Cerebellar cortex (tissue), 1 donor: Measurements from ENCODE around the gene MEGF6.

ENCODE experiments used
- DNase-seq: peaks from one replicate; pipeline ENCODE4 v3.0.0-alpha.2; 2015; ENCODE audit warnings: low spot score

Gene MEGF6

DNA sequence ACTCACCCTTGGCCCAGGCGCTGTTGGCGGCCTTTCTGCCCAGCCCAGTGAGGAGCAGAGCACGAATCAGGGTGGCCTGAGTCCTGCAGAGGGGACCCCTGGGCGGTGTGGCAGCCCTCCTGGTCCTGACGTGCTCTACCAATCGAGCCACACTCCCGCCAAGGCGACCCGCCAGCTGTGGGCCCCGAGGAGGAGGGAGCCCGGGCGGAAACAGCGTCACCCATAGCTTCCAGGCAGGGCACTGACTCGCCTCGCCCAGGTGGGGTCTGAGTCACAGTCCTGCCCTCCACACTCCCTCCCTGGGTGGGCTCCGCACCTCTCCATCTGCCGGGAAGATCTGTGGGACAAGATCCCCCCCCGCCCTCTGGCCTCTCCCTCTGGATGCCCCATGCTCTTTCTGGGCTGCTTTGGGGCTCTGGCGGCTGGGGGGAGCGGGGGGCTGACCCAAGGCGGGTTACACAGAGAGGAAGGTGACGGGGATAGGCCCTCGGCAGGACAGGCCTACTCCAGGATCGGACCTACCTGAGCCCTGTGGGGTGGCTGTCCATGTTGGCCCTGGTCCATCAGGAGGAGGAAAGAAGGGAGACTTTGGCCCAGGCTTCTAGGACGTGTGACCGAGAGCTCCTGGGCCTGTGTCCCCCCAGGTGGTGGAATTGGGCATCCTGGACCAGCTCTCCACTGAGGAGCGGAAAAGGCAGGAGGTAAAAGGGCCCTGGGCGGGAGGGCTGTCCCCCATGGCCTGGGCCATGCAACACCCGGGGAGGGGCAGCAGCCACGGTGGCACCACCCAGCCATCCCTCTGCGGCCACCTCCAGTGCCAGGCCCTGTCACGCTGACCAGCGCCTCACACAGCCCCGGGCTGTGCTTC is 142.8 kb downstream of the MEGF6 start:
- DNase-seq: no peak

DNA sequence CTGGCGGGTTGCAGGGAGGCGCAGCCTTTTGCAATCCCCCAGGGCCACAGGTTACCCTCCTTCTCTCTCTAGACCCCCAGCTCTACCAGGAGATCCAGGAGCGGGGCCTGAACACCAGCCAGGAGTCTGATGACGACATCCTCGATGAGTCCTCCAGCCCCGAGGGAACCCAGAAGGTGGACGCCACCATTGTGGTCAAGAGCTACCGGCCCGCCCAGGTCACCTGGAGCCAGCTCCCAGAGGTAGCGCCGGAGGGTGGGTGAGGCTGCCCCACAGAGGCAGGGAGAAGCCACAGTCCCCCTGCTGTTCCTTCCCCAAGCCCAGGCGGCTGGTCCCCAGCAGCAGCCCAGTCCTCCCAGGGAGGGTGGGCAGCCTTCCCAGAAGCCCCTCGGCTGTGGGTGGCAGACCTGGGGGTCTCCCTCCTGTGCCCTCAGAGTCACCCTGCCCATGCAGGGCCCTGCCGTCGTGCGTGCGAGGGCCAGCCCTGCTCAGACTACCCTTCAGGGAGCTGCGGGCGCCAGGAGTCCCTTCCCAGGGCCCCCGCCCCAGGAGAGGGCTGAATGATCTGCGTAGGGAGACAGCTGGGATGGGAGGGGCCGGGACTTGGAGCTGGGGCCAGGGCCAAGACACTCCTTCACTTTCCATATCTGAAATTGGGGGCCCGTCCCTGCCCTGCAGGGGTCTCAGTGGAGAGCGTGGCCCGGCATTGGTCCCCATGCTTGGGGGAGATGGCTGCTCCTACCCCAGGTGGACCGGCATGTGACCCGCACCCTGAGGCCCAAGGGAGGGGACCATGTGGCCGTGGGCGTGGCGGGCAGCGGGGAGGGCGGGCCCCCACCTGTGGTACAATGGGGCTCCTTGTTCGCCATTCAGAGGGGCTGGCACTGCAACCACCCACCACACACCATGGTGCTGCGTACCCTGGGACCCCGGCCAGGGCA is 143.9 kb downstream of the MEGF6 start:
- no peak for DNase-seq

DNA sequence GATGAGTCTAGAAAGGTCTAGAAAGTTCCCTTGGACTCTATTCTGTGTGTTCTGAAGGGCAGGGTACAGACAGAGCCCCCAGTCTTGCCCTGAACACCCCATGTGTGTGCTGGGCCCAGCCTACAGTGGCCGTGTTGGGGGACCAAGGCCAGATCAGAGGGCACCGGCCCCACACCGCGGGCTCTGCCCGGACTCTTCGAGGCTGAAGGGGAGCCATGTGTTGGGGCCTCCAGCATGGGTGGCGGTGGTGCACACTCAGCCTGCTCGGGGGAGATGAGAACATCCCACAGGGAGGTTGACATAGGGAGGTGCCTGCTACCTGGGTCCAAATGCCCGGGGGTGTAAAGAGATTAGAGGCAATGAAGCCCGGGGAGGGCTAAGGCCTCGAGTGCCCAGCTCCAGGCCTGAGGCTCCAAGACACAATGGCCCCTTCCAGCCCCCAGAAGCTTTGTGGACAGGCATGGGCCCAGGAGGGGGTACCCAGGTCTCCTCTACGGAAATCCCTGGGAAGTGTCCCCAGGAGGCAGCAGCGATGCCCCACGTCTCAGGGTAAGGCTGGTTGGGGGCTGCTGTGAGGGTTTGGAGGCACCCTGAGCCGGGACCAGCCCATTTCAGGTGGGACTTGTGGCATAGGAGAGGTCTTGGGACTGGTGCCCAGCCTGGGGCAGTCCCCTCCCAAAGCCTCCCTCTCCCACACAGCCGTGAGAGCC is 144.8 kb downstream of the MEGF6 start:
- no peak for DNase-seq

DNA sequence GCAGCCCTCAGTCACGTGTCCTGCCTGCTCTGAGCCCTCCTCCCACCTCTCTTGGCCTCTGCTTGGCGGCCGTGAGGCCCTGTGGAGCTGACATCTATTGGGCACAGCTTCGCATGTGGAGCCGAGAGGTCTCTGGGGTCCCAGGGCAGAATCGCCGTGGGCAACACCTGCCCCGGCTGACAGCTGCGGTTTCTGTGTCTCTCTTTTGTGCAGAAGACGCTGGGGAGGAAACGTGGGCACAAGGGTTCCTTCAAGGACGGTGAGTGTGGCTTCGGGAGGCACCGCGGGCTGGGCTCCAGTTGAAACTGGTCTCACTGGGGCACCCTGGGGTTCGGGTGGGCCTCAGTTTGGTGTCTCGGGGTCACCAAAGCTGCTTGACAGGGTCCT is 145.4 kb downstream of the MEGF6 start:
- DNase-seq: no peak

DNA sequence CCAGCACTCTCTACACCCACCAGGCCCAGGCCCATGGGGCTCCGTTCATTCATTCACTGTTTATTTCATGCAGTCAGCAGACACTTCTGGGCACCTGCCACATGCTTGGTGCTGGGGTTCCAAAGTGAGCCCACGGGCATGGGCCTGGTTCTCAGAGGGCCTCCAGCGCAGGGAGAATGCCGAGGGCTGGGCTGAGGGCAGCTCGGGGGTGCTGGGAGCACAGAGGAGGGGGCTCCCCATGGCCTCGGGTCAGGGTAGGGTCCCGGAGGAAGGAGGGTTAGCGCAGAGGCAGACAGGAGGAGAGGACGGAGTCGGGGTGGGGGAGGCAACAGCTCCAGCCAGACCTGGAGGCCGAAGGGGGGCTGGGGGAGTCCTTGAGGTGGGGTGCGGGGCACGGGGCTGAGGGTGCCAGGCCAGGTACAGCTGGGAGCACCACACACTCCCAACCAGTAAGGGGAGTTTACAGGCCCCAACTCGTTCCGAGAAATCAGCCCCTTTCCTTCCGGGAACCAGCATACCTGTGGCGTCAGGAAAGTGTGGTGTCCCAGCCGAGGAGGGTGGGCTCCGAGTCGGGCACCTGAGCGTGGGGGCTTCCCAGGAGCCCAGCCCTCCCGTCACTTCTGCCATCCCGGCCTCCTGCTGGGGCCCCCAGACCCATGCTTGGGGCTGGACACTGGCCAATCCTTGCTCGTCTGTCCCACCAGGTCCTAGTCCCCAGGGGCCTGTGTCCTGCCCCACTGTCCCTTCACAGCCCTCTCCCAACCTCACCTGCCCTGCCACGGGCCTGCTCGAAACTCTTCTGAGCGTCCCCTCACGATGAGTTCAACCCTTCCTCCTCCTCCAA is 146.0 kb downstream of the MEGF6 start:
- no peak for DNase-seq

DNA sequence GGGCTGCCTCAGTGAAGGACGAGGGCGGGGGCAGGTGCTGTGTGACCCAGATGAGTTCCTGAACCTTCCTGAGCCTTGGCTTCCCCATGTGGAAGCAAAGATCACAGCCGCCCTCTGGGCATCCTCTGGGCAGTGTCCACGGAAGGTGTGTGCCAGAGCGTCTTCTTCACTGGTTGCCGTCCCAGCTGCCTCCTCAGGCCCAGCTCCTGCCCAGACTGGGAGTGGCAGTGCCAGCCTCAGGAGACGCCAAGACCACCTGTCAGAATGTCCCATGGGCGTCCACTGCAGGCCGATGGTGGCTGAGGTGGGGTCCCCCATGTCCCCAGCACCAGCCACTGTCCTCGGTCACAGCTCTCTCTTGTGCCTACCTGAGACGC is 146.7 kb downstream of the MEGF6 start:
- no peak for DNase-seq

DNA sequence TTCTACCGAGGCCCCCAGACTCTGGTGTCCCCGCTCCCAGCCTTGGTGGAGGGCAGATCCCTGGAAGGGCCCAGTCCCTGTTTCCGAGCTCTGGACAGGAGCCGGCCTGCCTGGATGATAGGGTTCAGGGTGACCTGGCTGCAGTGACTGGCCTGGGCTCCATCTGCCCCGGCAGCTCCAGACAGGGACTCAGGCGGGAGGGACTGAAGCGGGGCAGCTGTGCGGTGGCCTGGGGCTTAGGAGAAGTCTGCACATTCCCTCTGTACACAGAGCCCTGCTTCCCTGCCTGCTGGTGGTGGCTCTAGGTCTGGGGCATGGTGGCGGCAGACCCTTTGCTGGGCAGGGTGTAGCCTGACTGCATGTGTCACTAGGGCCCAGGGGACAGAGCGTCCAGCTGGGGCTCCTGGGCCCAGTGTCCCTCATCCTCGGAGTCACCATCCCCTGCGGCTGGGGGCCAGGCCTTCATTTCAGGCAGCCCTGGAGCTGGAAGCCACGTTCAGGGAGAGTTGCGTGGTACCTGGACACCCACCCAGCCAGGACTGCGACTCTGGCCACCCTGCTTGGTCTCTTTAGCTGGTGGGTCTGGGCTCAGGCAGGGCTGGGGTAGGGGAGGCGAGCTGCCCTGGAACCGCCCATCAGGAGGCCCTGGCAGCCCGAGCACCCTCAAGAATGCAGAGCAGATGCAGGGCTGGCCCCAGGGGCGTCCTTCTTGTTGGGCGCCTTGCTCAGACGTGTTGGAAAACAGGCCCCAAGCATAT is 147.2 kb downstream of the MEGF6 start:
- no peak for DNase-seq

DNA sequence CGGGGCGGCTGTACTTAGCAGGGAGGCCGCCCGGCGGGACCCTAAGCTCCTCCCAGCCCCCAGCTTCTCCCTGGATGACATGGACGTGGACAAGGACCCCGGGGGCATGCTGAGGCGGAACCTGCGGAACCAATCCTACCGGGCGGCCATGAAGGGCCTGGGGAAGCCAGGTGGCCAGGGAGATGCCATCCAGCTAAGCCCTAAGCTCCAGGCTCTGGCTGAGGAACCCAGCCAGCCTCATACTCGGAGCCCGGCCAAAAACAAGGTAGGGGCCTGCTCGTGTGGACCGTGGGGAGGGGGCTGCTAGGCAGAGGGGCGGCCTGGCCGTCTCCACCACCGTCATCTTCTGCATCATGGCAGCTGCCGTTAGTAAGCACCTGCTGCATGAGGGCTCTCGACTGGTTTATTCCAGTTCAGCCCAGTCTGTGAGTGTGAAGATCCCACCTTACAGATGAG is 147.9 kb downstream of the MEGF6 start:
- no peak for DNase-seq

DNA sequence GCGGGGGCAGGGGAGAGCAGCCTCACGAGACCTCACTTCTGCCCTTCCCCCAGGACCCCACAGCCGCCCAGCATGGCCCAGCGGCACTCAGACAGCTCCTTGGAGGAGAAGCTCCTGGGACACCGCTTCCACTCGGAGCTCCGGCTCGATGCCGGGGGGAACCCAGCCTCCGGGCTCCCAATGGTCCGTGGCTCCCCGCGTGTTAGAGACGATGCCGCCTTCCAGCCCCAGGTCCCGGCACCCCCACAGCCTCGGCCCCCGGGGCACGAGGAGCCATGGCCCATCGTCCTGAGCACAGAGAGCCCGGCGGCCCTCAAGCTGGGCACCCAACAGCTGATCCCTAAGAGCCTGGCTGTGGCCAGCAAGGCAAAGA is 148.3 kb downstream of the MEGF6 start:
- no peak for DNase-seq

DNA sequence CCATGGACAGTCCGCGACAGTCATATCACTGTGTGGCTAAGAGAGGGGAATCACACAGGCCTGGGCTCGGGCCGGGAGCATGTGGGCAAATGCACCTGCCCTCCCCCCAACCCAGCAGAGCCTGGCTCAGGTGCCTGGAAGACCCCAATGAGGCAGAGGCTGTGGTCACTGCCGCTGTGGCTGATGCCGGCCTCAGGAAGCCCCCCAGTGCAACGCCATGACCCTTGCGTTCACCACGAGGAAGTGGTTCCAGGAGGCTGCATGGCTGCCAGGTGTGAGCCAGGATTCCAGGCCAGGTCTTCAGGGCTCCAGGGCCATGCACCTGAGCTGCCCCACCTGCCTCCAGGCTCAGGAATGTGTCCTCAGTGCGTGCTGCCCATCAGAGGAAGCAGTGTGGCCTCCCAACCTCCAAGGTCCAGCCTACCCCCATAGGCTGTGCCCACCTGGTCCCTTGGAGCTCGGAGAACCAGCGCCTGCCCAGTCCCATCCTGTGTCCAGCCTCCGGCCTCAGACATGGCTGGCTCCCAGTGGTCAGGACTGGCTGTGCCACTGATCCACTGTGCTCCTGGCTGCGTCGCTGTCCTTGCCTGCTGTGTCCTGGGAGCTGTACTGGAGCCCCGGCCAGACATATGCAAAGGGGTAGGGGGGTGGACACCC is 148.8 kb downstream of the MEGF6 start:
- DNase-seq: no peak

DNA sequence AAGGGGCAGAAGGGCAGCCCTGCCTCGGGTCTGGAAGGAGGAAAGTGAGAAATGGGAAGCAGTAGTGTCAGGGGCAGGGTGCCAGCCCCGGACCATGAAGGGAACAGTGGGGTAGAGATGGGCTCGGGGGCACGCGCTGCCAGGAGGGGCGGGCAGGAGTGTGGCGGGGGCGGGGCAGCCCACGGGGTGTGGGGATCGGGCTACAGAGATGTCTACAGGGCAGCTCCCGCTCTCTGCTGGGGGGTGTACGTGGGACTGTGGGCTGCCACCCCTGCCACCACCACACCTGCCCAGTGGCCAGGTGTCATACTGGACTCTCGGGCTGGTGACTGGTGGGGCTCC is 149.4 kb downstream of the MEGF6 start:
- no peak for DNase-seq

DNA sequence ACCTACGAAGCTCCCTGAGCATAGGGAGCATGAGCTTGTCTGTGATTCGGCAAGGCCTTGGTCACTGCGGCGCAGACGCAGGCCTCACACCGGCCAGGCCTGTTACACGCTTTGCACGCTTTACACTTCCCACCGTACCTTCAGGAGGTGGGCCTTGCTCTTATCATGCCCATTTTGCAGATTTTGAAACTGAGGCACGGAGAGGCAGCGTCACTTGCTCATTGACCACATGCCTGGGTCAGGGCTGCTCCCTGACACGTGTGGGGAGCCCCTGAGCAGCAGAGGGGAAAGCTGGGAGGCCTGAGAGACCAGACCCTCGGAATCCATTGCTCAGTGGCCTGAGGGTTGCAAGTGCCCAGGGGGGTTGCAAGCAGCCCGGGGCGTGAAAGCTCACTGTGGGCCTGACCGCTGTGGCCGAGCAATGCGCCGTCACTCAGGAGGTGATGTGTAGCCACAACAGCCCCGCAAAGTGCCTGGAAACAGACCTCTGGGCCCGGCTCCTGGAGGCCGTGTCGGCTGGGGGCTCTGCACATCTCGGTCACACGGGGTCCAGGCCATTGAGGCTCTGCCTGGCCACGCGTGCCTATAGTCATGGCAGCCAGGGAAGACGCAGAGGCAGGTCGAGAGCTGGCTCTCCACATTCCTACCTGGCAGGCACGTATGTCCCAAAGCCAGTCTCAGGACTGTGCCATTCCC is 149.9 kb downstream of the MEGF6 start:
- DNase-seq: no peak

DNA sequence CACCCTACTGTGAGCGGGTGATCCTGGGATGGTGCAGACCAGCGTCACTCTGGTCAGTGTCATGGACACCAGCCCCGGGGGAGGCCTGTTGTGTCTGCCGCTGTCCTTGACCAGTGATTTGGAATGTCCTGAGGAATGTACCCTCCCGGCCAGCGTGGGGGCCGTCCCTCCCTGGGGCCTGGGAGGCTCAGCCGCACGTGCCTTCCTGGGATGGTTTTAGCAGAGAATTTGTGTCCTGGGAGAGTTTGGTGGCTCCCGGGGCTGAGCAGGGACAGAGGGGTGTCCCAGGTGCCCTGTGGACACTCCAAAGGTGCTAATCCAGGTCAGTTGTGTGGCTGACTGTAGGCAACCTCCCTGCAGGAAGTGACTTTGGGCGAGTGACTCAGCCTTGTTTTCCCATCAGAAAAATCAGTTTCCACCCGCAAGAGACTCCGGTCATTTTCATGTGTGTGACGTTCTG is 150.6 kb downstream of the MEGF6 start:
- no peak for DNase-seq

DNA sequence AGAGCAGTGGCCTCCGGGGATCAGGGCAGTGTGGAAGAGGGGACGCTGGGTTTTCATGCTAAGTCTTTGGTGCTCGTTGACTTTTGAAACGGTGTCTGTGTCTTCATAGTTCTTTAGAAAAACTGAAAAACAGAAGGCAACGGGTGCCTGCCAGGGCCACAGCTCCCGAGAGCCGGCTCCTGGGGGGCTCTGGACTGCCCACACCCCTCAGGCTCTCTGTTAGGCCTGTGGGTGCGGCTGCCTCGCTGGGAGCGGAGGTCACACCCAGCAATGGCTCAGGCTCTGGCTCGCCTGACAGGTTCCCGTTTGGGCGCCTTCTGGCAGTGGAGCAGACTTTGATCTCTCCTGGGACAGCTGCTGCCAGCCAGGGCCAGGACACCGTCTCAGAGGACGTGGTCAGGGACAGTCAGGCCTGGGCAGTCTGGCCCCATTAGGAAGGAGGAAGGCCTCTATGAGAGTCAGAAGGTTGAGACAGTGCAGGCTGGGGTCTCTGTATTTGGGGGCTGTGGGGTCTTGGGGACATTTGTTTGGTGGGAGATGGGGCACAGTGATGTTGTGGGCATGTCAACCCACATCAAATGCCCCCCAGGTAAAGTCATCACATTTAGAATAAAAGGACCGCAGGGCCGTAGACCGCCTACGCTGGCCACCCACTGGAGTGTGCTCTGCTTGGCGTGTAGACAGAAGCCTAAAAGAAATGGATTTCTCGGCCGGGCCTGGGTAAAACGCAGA is 151.2 kb downstream of the MEGF6 start:
- DNase-seq: no peak

DNA sequence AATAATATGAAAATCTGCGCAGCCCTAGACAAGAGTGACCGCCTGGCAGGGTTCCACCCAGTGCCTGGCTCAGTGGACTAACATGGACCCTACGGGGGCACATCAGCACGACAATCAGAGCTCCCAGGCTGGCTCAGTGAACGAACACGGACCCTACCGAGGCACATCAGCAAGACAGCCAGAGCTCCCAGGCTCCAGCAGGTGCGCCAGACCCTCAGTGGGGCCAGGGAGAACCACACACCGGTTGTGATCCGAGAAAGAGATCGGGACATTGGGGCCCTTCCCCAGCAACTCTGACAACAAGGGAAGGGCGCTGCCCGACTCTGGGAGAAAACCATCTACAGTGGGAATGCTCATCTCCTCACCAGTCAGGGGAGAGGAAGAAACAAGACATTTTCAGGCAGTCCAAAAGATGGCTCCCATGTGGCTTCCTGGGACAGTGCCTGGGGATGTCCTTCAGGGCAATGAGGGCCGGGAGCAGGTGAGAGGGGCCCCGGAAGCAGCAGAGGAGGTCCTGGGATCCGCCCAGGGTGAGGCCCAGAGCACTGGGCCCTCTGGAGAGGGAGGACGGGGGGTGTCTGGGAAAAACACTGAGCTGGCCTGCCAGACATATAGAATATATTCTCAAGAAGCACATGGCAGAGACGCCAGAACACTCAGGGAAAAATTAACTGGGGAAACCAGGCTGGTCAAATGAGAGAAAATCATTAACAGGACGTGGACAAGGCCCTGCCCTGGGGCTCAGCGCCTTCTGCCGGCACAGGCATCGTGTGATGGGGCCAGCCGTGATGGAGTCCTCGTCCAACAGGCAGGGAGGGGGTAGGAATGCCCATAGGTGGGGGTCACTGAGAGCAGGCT is 152.0 kb downstream of the MEGF6 start:
- no peak for DNase-seq

DNA sequence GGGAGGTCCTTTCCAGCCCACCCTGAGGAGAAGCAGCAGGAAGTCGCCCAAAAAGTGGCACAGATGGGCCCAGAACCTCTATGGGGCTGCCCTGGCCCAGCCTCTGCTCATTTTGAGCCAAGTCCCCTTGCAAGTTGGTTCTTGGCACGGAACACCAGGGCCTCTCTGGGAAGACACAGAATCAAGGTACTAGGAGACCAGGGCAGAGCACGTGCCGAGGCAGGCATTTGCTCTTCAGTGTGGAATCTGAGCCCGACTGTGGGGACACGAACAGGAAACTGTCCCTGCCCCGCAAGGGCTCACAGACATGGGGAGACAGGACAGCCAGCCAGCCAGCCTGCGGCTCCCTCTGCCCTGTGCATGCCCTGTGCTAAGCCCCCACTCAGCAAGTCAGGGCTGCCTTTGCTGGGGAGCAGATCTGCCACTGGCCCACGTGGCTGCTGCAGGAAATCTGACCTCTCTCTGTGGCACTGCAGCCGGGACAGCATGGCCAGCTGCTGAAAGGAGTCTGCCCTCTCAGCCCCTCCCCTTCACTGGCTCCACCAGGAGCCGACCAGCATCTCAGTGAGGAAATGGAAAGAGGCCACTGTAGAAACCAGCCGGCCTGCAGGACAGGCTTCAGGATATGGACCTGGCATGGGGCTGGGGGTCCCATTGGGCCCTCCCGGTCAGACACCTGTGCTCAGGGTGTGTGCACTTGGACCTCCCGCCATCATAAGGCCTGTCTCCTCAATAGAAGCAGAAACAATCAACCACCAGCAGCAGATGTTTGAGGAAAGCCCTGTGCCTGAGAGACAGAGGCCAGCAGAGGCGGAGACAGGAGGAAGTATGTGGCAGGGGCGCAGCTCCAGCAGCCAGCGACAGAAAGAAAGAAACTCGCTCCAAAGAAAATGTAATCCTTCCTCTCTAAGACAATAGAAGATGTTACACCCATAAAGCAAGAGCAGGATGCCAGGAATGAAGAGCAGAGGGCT is 153.1 kb downstream of the MEGF6 start:
- DNase-seq: no peak
